Lower leg skin (tissue), 3 donors: ENCODE measurements around the gene LBHD1.

ENCODE experiments used
- POLR2A ChIP-seq, 2 donors: fragments of 450-650 bp; IDR thresholded peaks; one replicate each; pipeline ENCODE4 v1.6.1; 2016 to 2017; ENCODE audit warnings: antibody characterized with exemption in 2 of 2, mild to moderate bottlenecking in 1 of 2, moderate library complexity in 1 of 2
- TF ChIP-seq, protein P1 (sequence below), 3 donors: fragments of 450-650 bp; IDR thresholded peaks; one replicate each; pipeline ENCODE4 v1.5.1; 2016; ENCODE audit warnings: antibody characterized with exemption in 3 of 3, mild to moderate bottlenecking in 3 of 3, moderate library complexity in 2 of 3

DNA sequence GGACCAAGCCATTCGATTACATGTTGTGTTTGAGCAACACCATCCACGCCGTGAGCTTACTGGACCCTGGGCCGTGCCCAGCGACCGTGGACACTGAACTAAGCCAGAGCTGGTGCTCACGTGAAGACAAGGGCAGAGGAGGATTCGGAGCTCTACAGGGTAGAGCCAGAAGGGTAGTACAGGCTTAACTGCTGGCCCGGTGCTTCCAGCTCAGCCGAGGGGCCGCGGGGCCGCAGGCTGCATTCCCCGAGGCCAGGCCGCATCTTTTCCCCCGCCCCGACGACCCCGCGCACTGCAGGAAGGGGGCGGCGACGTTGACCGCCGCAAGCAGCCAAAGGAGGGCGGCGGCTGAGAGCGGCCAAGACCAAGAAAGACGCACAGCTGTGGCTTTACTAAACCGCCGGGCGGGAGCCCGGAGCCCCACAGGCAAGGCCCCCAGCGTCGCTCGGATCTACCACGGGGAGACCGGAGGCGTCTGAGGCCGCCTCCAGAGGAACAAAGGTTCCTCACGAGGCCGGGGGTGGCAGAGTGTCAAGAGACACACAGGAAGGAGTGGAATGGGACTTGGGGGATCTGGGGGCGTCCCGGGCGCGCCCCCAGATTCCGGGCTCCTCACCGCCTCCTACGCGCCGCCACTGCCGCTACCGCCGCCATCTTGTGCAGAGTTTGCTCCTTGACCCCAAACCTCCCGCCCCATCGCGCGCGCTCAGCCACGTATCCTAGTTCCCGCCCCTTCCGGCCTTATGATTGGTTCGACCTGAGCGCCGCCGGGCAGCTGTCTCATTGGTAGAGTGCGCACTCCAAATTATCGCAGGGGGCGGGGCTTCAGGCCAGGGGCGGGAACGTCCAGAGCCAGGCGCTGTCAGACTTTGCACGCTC is 25.9 kb downstream of the LBHD1 start, which contains the start of gene GANAB:
- TF ChIP-seq, protein P1, sequence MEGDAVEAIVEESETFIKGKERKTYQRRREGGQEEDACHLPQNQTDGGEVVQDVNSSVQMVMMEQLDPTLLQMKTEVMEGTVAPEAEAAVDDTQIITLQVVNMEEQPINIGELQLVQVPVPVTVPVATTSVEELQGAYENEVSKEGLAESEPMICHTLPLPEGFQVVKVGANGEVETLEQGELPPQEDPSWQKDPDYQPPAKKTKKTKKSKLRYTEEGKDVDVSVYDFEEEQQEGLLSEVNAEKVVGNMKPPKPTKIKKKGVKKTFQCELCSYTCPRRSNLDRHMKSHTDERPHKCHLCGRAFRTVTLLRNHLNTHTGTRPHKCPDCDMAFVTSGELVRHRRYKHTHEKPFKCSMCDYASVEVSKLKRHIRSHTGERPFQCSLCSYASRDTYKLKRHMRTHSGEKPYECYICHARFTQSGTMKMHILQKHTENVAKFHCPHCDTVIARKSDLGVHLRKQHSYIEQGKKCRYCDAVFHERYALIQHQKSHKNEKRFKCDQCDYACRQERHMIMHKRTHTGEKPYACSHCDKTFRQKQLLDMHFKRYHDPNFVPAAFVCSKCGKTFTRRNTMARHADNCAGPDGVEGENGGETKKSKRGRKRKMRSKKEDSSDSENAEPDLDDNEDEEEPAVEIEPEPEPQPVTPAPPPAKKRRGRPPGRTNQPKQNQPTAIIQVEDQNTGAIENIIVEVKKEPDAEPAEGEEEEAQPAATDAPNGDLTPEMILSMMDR (IDR thresholded peaks at IDR 0.05) = no peak
- peak in 1 of 2 donors; percentile 43 for TF ChIP-seq POLR2A (IDR thresholded peaks at IDR 0.05)
